KMS-11 (cell line): ENCODE measurements around the gene MRPL12.

Source experiments
- H2AFZ ChIP-seq: fragments of 200-600 bp; sonication (generic); 2 replicates; pipeline ENCODE4 v1.6.1; 2016; ENCODE audit warnings: antibody characterized with exemption, mixed run types, low read depth
- H3K27ac ChIP-seq: fragments of 200-600 bp; sonication (generic); 2 replicates; pipeline ENCODE4 v1.6.1; 2016; ENCODE audit warnings: mild to moderate bottlenecking, mixed run types
- H3K27me3 ChIP-seq: fragments of 200-600 bp; sonication (generic); 2 replicates; pipeline ENCODE4 v1.6.1; 2017; ENCODE audit warnings: mild to moderate bottlenecking, low read depth, mixed run types, moderate library complexity; ENCODE audit not compliant: insufficient read depth
- H3K36me3 ChIP-seq: fragments of 200-600 bp; sonication (generic); 2 replicates; pipeline ENCODE4 v1.6.1; 2017; ENCODE audit warnings: mild to moderate bottlenecking, mixed run types; ENCODE audit not compliant: insufficient read depth
- H3K4me1 ChIP-seq: fragments of 200-600 bp; sonication (generic); 2 replicates; pipeline ENCODE4 v1.6.1; 2016; ENCODE audit warnings: mild to moderate bottlenecking, low read depth, mixed run types; ENCODE audit not compliant: poor library complexity, severe bottlenecking
- H3K4me2 ChIP-seq: fragments of 200-600 bp; sonication (generic); 2 replicates; pipeline ENCODE4 v1.7.0; 2016; ENCODE audit warnings: mild to moderate bottlenecking, mixed run types
- H3K4me3 ChIP-seq: fragments of 200-600 bp; sonication (generic); IDR thresholded peaks from 2 replicates; pipeline ENCODE4 v1.6.1; 2017; ENCODE audit warnings: low read depth, low read length, mixed read lengths; ENCODE audit not compliant: insufficient read depth
- H3K79me2 ChIP-seq: fragments of 200-600 bp; sonication (generic); 2 replicates; pipeline ENCODE4 v1.6.1; 2016; ENCODE audit warnings: low read depth, mixed run types; ENCODE audit not compliant: insufficient read depth
- H3K9ac ChIP-seq: fragments of 200-600 bp; sonication (generic); 2 replicates; pipeline ENCODE4 v1.6.1; 2016; ENCODE audit warnings: mild to moderate bottlenecking, mixed run types
- H4K20me1 ChIP-seq: fragments of 200-600 bp; sonication (generic); 2 replicates; pipeline ENCODE4 v1.6.1; 2016; ENCODE audit warnings: mild to moderate bottlenecking, mixed run types; ENCODE audit not compliant: insufficient read depth
- TF ChIP-seq, protein P1 (sequence below): fragments of 200-600 bp; sonication (generic); conservative IDR thresholded peaks from 2 replicates; pipeline ENCODE4 v1.6.1; 2017; ENCODE audit warnings: low read depth, mild to moderate bottlenecking, antibody characterized with exemption, low read length, moderate library complexity, mixed read lengths

MRPL12 gene

GRCh38 chr17:81712468-81713003 is 9.4 kb downstream of the MRPL12 start:
- peak overlapping the region; percentile 31; the same call in 1 of the 2 replicates for H3K27ac ChIP-seq
- peak overlapping the region; percentile 57 for H3K9ac ChIP-seq
- H3K27me3 ChIP-seq = no peaks in the 10 kb centered on the region
- no peak overlapping the region for H3K4me3 ChIP-seq
- peaks cover 1% of the 10 kb centered on the region; the same call in 1 of the 2 replicates for H3K36me3 ChIP-seq
- H2AFZ ChIP-seq = no peak overlapping the region
- peak overlapping the region; percentile 99 for H3K4me2 ChIP-seq
- no peaks in the 10 kb centered on the region for H4K20me1 ChIP-seq
- peaks cover 32% of the 10 kb centered on the region for H3K4me1 ChIP-seq
- peaks cover 27% of the 10 kb centered on the region for H3K79me2 ChIP-seq
- TF ChIP-seq, protein P1, sequence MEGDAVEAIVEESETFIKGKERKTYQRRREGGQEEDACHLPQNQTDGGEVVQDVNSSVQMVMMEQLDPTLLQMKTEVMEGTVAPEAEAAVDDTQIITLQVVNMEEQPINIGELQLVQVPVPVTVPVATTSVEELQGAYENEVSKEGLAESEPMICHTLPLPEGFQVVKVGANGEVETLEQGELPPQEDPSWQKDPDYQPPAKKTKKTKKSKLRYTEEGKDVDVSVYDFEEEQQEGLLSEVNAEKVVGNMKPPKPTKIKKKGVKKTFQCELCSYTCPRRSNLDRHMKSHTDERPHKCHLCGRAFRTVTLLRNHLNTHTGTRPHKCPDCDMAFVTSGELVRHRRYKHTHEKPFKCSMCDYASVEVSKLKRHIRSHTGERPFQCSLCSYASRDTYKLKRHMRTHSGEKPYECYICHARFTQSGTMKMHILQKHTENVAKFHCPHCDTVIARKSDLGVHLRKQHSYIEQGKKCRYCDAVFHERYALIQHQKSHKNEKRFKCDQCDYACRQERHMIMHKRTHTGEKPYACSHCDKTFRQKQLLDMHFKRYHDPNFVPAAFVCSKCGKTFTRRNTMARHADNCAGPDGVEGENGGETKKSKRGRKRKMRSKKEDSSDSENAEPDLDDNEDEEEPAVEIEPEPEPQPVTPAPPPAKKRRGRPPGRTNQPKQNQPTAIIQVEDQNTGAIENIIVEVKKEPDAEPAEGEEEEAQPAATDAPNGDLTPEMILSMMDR = no peak; the same call in 1 of the 2 replicates

DNA sequence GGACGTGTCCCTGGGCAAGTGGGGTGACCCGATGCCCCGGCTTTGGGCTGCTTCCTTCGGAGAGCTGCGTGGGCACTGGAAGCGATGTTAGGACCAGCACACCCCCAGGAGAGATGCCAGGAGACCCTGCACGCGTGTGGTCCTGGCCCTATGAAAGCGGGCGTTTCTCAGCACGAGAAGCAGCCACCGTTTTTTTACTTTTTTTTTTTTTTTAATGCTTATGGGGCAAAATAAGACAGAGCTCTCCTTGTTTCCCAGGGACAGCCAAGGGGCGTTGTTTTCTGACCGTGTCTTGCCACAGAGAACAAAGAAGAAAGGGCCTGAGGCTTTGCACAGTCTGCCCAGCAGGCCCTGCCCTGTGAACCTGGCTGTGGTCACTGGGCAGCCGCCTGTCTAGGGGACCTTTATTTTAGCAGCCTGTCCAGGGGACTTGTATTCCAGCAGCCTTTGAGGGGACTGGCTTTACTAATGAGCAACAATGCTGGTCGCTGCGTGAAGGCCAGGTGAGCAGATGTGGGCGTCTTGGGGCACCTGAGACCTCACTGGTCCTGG is 9.9 kb downstream of the MRPL12 start:
- Histone ChIP-seq H2AFZ (no peak overlapping the region), H4K20me1 (no peaks in the 10 kb centered on the region), H3K4me3 (no peak overlapping the region), H3K4me2 (peak overlapping the region; percentile 99), H3K27me3 (no peaks in the 10 kb centered on the region), H3K27ac (peak overlapping the region; percentile 31; the same call in 1 of the 2 replicates), H3K36me3 (peaks cover 4% of the 10 kb centered on the region; the same call in 1 of the 2 replicates), H3K4me1 (peaks cover 32% of the 10 kb centered on the region), H3K9ac (peak overlapping the region; percentile 57), H3K79me2 (peaks cover 27% of the 10 kb centered on the region)
- TF ChIP-seq, protein P1 = no peak

DNA sequence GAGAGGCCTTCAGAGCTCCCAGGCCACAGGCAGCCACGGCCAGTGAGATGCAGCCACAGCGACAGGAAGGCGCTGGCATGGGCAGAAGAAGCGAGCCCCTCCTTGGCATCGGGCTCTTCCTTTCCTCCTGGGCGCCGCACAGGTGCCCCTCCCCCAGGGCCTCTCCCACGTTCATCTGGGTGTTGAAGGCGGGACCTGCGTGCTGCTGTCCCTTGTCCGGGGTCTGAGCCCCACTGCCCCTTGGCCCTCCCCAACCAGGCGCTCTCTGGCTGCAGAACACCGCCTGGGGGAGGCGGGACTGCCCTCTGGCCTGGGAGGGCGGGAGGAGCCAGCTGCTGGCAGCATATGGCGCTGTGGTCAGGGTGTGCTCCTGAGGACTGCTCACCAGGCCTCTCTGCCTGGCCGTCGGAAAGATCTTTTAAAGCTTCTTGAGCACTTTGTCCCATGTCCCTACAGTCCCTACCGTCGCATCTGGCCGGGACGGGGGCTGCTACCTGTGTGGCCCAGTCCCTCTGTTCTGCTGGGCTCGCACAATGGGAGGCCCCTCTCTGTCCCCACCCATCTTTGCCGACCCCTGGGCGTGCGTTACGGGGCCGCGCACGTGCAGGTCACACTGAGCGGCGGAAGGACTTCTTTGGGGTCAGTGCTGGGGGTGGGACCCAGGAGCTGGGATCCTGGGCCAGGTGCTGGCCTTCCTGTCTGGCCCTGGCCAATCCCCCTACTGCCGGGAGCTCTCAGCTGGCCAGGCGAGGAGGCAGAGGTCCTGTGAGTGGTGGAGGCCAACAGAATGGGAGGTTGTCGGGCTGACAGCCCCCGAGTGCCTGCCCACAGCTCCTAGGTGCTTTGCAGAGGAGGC is 10.6 kb downstream of the MRPL12 start:
- H3K79me2 ChIP-seq = peaks cover 27% of the 10 kb centered on the region
- peaks cover 32% of the 10 kb centered on the region for H3K4me1 ChIP-seq
- no peak overlapping the region for H2AFZ ChIP-seq
- H3K4me2 ChIP-seq = peak overlapping the region; percentile 99
- no peaks in the 10 kb centered on the region for H4K20me1 ChIP-seq
- peak overlapping the region; percentile 57; the same call in 1 of the 2 replicates for H3K9ac ChIP-seq
- H3K27me3 ChIP-seq = no peaks in the 10 kb centered on the region
- peaks cover 4% of the 10 kb centered on the region; the same call in 1 of the 2 replicates for H3K36me3 ChIP-seq
- H3K27ac ChIP-seq = no peak overlapping the region
- no peak overlapping the region for H3K4me3 ChIP-seq
- TF ChIP-seq, protein P1 = no peak

- no peaks in the 10 kb centered on the region for H4K20me1 ChIP-seq
- TF ChIP-seq, protein P1 = no peak
- H3K4me3 ChIP-seq = no peak overlapping the region
- no peaks in the 10 kb centered on the region for H3K27me3 ChIP-seq
- H3K9ac ChIP-seq = no peak overlapping the region
- H3K27ac ChIP-seq = no peak overlapping the region
- peaks cover 7% of the 10 kb centered on the region; the same call in 1 of the 2 replicates for H3K36me3 ChIP-seq
- peaks cover 27% of the 10 kb centered on the region for H3K79me2 ChIP-seq
- H3K4me1 ChIP-seq = peaks cover 32% of the 10 kb centered on the region
- no peak overlapping the region; the same call in 1 of the 2 replicates for H3K4me2 ChIP-seq
- no peak overlapping the region for H2AFZ ChIP-seq
Observed at GRCh38 chr17:81714412-81715106, 11.4 kb downstream of the MRPL12 start.
